Thymus (tissue), 11 donors: ENCODE data around the gene POU2AF3. TPM values are rescaled to one million over a fixed set of nuclear protein-coding genes. Genes with fewer than 3 reads are reported as not detected.

Experiments used
- DNase-seq, 9 donors: peaks; one replicate each; pipeline ENCODE4 v3.0.0-alpha.2; 2013; ENCODE audit warnings: low spot score in 9 of 9, low read depth in 6 of 9, missing footprints in 1 of 9
- H3K27ac ChIP-seq, 2 donors: one replicate each; pipeline ENCODE4 v1.5.1; 2013; ENCODE audit warnings: control low read depth in 1 of 2, low read depth in 1 of 2, low read length in 1 of 2, mild to moderate bottlenecking in 1 of 2, moderate library complexity in 1 of 2
- H3K27me3 ChIP-seq, 2 donors: one replicate each; pipeline ENCODE4 v1.5.1; 2013; ENCODE audit warnings: low read length in 1 of 2; ENCODE audit not compliant: control insufficient read depth in 2 of 2, insufficient read depth in 1 of 2
- H3K36me3 ChIP-seq, 2 donors: one replicate each; pipeline ENCODE4 v1.5.1; 2013; ENCODE audit warnings: low read length in 1 of 2, mild to moderate bottlenecking in 1 of 2, moderate library complexity in 1 of 2; ENCODE audit not compliant: control insufficient read depth in 2 of 2, insufficient read depth in 2 of 2
- H3K4me1 ChIP-seq, 2 donors: one replicate each; pipeline ENCODE4 v1.5.1; 2013; ENCODE audit warnings: low read length in 2 of 2; ENCODE audit not compliant: control insufficient read depth in 2 of 2, insufficient read depth in 2 of 2
- H3K4me3 ChIP-seq, 2 donors: one replicate each; pipeline ENCODE4 v1.5.1; 2013; ENCODE audit warnings: low read length in 2 of 2, control low read depth in 1 of 2, mild to moderate bottlenecking in 1 of 2
- H3K9me3 ChIP-seq, 2 donors: one replicate each; pipeline ENCODE4 v1.5.1; 2013; ENCODE audit warnings: low read length in 1 of 2, mild to moderate bottlenecking in 1 of 2; ENCODE audit not compliant: control insufficient read depth in 2 of 2, insufficient read depth in 1 of 2
- WGBS: extraction: QIAGEN DNeasy Blood & Tissue Kit; methylation state at CpG from one replicate; pipeline ENCODE4 v1.1.7; 2013; 5-methylcytosine and 5-hydroxymethylcytosine counted together
- polyA plus RNA-seq: library from polyadenylated mRNA; stranded (reverse); fragments of 200-250 nt; gene quantifications from one replicate; pipeline ENCODE4 v1.2.3, GENCODE V29; 2013
- total RNA-seq: library from RNA; stranded (reverse); fragments of 120-200 nt; gene quantifications from one replicate; pipeline ENCODE4 v1.2.4, GENCODE V29; 2013
- donor health status: healthy.

Gene POU2AF3
- total and polyA plus RNA-seq, 2 donors = 2.7 to 3.5 TPM

DNA sequence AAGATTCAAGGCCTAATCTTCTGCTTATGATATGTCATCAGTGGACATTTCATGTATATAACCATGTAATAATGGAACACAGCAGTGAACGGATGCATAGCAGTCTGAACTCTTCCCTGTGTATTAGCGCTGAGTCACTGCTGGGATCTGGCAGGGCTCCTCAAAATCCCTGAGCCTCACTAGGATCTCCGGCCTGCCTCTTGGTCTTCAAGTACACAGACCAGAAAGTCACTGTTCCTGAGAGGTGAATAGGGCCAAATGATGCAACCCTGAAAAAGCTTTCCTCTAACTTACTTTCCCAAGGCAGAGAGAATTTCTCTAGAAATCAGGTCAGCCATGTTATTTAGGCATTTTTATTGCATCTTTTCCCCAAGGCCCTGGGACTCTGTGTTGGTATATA lies 45.7 kb downstream of the POU2AF3 start:
- Histone ChIP-seq H3K27me3 (no peaks in the 10 kb centered on the region), H3K4me1 (no peaks in the 10 kb centered on the region), H3K36me3 (no peaks in the 10 kb centered on the region), H3K4me3 (no peak overlapping the region), H3K9me3 (peaks cover 0 to 4% of the 10 kb centered on the region in 2 donors), H3K27ac (no peak overlapping the region)
- 95% methylated on average over 3 of the region's 3 CpGs for WGBS
- DNase-seq = no peak

DNA sequence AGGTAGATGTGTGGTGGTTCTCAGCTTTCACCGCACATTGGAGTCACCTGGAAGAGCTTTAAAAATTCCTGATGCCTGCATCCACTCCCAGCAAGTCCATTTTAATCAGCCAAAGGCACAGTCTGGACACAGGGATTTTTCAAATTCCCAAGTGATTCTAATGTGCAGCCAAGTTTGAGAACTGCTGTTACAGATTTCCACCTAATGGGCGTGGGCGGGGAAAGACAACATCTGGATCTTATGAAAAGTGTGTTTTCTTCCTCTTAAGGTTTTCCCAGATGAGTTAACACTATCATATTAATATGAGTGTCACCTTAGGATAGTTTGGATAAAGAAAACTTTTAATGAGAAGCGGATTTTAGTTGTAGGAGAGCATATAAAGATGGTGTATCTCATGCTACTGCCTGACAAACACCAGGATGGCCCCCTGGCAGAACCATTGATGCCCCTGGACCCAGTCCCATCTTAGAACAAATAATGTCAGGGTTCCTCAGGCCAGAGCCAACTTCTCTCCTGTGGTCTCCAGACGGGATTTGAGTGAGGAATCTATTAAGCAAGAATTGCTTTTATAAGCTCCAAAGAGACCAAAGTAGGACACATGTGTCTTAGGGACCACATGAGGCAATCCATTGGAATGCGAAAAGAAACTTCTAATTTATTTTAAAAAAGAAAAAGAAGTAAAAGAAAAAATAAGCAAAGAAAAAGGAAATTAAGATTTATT lies 48.8 kb downstream of the POU2AF3 start:
- Histone ChIP-seq H3K27me3 (no peaks in the 10 kb centered on the region), H3K27ac (no peak overlapping the region), H3K4me3 (no peak overlapping the region), H3K36me3 (no peaks in the 10 kb centered on the region), H3K4me1 (no peaks in the 10 kb centered on the region), H3K9me3 (no peaks in the 10 kb centered on the region)
- no peak for DNase-seq
- 96% methylated on average over 6 of the region's 6 CpGs for WGBS

DNA sequence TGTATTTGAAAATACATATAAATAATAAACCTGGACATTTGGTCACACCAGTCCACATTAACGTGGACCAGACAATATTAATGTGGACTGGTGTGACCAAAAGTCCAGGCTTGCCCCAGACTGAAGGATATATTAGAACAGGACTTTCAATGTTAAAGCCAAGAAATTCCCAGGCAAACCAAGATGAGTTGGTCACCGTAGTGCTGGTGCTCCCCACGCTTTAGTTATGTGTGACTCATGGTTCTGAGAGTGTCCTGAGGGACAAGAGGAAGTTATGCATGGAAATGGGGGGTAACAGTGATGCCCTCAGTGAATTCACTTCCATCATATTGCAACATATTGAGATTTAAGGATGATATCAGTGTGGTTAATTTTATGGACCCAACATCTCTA lies 49.4 kb downstream of the POU2AF3 start:
- H3K27me3 ChIP-seq = no peaks in the 10 kb centered on the region
- no peaks in the 10 kb centered on the region for H3K4me1 ChIP-seq
- WGBS = 97% methylated on average over 3 of the region's 3 CpGs
- no peaks in the 10 kb centered on the region for H3K9me3 ChIP-seq
- no peak for DNase-seq
- H3K36me3 ChIP-seq = no peaks in the 10 kb centered on the region
- H3K27ac ChIP-seq = no peak overlapping the region
- no peak overlapping the region for H3K4me3 ChIP-seq

DNA sequence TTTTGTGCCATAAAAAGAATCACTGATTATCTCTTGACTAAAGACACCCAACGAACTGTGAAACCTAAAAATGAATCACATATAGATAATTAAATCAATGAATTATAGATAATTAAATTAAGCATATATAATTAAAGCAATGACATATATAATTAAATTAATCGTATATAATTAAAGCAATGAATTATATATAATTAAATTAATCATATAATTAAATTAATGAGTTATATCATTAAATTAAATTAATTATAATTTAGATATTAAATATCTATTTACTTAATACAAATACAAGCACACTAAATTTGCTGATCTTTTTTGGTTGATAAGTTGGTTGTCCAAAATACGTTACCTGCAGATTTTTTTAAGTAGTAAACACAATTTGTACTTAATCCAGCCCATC lies 49.8 kb downstream of the POU2AF3 start:
- 90% methylated on average over 3 of the region's 3 CpGs for WGBS
- H3K27me3 ChIP-seq = no peaks in the 10 kb centered on the region
- no peak overlapping the region for H3K27ac ChIP-seq

DNA sequence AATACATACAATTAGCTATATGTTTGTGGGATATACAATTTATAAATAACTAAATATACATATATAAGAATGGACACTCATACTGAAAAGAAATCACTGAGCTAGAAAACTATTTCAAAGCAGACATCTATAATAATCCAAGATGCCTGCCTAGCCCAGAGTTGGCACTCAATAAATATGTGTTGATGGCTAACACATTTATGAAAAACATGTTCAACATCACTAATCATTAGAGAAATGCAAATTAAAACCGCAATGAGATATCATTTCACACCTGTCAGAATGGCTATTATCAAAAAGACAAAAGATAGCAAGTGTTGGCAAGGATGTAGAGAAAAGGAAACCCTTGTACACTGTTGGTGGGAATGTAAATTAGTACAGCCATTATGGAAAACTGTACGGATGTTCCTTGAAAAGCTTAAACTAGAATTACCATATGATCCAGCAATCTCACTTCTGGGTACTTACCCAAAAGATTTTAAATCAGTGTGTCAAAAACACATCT lies 50.9 kb downstream of the POU2AF3 start:
- Histone ChIP-seq H3K36me3 (no peaks in the 10 kb centered on the region), H3K9me3 (peaks cover 0 to 2% of the 10 kb centered on the region in 2 donors), H3K27ac (no peak overlapping the region), H3K4me3 (no peak overlapping the region), H3K27me3 (no peaks in the 10 kb centered on the region), H3K4me1 (no peaks in the 10 kb centered on the region)
- 97% methylated on average over 2 of the region's 2 CpGs for WGBS
- DNase-seq = no peak

More for the DNA sequence above, 49.8 kb downstream of the POU2AF3 start:
- DNase-seq = no peak
- Histone ChIP-seq H3K4me1 (no peaks in the 10 kb centered on the region), H3K36me3 (no peaks in the 10 kb centered on the region), H3K9me3 (no peaks in the 10 kb centered on the region), H3K4me3 (no peak overlapping the region)

DNA sequence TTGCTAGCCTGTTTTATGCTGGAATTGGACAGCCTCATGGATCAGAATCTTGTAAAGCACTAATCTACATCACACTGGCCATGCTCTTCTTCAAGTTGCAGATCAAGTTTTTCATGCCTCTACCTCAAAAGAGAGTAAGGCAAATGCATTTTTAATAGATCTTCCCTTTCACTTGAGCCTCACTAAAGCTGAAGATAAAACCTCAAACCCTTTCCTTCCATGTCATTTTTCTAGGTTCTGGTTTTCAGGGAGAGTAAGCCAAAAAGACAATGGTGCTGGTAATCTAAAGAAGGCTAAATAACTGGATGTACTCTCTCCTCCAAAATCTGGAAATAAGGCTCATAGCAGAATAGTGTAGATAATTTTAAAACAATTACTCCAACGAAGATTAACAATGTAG lies 52.5 kb downstream of the POU2AF3 start:
- Histone ChIP-seq H3K4me3 (no peak overlapping the region), H3K4me1 (no peaks in the 10 kb centered on the region), H3K36me3 (no peaks in the 10 kb centered on the region), H3K9me3 (peaks cover 0 to 4% of the 10 kb centered on the region in 2 donors), H3K27me3 (no peaks in the 10 kb centered on the region), H3K27ac (no peak overlapping the region)
- DNase-seq = no peak
- WGBS = 84% methylated on average over 1 of the region's 1 CpG

DNA sequence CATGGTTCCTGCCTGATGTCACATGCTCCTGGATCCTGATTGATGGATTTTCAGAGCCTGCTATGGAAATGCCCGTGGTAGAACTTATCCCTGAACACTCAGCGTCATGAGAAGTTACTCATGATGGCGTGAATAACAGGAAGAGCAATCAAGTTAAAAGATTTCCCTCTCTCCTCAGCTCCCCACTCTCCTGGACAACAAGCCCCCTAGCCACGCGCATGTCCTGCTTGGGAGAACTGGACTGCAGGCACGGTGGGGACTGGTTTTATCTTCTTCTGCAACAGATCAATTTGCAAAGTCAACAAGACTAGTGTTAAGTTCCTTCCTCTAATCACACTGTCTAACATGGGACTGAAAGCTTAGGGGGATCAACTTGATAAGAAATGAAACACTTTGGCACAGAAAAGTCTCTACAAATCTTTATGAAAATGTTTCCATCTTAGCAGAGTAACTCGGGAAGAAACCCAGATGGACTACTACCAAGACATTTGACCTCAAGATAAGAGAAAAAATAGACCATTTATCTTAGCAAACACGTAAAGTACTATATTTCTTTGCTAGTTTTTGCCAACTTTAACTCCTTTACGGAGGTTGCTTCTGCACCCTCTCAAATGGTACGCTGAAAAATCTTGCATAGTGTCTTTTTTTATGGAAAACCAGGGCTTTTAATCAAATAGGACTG lies 53.2 kb downstream of the POU2AF3 start:
- no peak overlapping the region for H3K4me3 ChIP-seq
- no peak overlapping the region for H3K27ac ChIP-seq
- no peaks in the 10 kb centered on the region for H3K36me3 ChIP-seq
- WGBS = 85% methylated on average over 10 of the region's 10 CpGs
- no peaks in the 10 kb centered on the region for H3K27me3 ChIP-seq
- no peak for DNase-seq
- no peaks in the 10 kb centered on the region for H3K4me1 ChIP-seq
- H3K9me3 ChIP-seq = peaks cover 0 to 4% of the 10 kb centered on the region in 2 donors

DNA sequence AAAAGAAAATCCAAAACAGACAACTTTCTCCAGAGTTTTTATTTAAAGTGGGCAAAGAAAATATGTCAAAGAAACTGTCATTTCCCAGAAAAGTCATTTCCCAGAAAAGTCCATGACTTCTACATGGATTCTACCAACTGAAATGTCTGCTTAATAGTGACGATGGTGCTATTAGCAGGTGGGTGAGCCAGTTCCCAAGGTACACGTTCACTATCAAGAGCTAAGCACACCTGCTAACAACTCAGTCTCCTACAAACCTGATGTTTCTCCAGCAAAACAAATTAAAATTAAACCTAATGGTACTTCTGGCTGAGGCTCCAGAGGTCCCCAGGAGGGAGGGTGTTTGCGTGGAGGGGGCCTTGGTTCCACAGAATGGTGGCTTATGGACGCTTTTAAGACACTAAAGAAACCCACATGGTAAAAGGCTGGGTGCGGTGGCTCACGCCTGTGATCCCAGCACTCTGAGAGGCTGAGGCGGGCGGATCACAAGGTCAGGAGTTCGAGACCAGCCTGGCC lies 53.9 kb downstream of the POU2AF3 start:
- DNase-seq = no peak
- H3K27ac ChIP-seq = no peak overlapping the region
- H3K4me1 ChIP-seq = no peaks in the 10 kb centered on the region
- 97% methylated on average over 9 of the region's 9 CpGs for WGBS
- H3K27me3 ChIP-seq = no peaks in the 10 kb centered on the region
- no peak overlapping the region for H3K4me3 ChIP-seq
- peaks cover 0 to 4% of the 10 kb centered on the region in 2 donors for H3K9me3 ChIP-seq
- no peaks in the 10 kb centered on the region for H3K36me3 ChIP-seq

DNA sequence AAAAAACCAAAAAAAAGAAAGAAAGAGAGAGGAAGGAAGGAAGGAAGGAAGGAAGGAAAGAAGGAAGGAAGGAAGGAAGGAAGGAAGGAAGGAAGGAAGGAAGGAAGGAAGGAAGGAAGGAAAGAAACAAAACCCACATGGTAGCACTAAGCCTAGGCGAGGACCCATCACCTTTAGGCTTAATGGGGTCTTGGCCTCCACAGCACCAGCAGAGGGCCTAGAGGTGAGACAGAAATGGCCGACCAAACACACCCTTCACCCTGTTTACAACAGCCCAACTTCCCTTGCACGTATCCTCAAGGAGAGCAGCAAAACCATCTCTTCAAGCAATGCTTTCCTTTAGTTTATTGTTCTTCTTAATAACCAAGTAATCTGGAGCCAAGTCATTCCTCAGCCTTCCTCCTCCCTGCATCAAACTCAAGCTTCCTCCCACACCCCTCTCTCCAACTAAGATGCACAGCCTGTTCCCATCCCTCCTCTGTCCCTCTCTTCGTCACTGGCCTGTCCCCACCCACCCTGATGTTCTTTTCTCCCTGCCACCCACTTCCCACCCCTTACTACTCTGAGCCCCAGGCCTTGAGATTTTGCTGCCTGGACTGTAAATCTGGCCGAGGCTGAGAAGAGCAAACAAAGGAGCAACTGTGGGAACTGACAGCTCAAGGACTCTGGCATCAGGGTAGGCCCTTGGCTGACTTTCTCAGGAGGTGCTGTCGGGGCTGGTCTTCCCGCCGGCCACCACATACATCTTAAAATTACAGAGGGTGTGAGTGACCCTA lies 54.8 kb downstream of the POU2AF3 start:
- H3K36me3 ChIP-seq = no peaks in the 10 kb centered on the region
- H3K27ac ChIP-seq = no peak overlapping the region
- 96% methylated on average over 8 of the region's 8 CpGs for WGBS

More for the DNA sequence above, 54.8 kb downstream of the POU2AF3 start:
- H3K4me1 ChIP-seq = no peaks in the 10 kb centered on the region
- H3K9me3 ChIP-seq = peaks cover 0 to 4% of the 10 kb centered on the region in 2 donors
- H3K4me3 ChIP-seq = no peak overlapping the region
- no peaks in the 10 kb centered on the region for H3K27me3 ChIP-seq
- no peak for DNase-seq
